ENCODE results near the gene TMEM9B. TPM values are rescaled to one million over a fixed set of nuclear protein-coding genes. Genes with fewer than 3 reads are reported as not detected.
A peak's percentile ranks its signal among the peaks of the same experiment; 100 is the strongest.

Gene TMEM9B
- total RNA-seq, 4 donors from 2014 or later = 20.5 to 93.9 (median 58.5) TPM

GRCh38 chr11:8948886-8949285 lies 15.4 kb downstream of the TMEM9B start:
- no peaks in the 10 kb centered on the region for H3K4me1 ChIP-seq
- no peak for TF ChIP-seq POLR2A (IDR thresholded peaks at IDR 0.05)
- no peak for TF ChIP-seq POLR2AphosphoS5 (IDR thresholded peaks at IDR 0.05)
- TF ChIP-seq CTCF (IDR thresholded peaks at IDR 0.05) = no peak
- no peak for TF ChIP-seq EP300 (IDR thresholded peaks at IDR 0.05; ENCODE audit: low read depth)
- no peaks in the 10 kb centered on the region for H3K27me3 ChIP-seq
- H3K36me3 ChIP-seq = peaks cover 0 to 55% (median 18%) of the 10 kb centered on the region in 4 donors
- DNase-seq = no peak
- 74 to 85% methylated on average over 3 of the region's 3 CpGs for WGBS, 2 donors (ENCODE audit: low coverage in 1 of 2)
- no peak overlapping the region for H3K4me3 ChIP-seq
- in situ Hi-C loops (cut with MboI; ENCODE audit: low pct_ligation_motif_present in 1 of 4, low pct_unique_long_range_greater_than_20kb in 1 of 4, low sequenced_read_pairs in 3 of 4) (no loop called here), intact Hi-C loops (cut with DNase I; ENCODE audit: low total_unique reads) (no loop called here)
- no peak overlapping the region for H3K27ac ChIP-seq
- H3K9me3 ChIP-seq = no peaks in the 10 kb centered on the region

GRCh38 chr11:8947230-8947943 lies 16.9 kb downstream of the TMEM9B start:
- in situ Hi-C loops (cut with MboI; ENCODE audit: low pct_ligation_motif_present in 1 of 4, low pct_unique_long_range_greater_than_20kb in 1 of 4, low sequenced_read_pairs in 3 of 4) = no loop called here
- H3K27me3 ChIP-seq = no peaks in the 10 kb centered on the region
- H3K36me3 ChIP-seq = peaks cover 0 to 43% (median 12%) of the 10 kb centered on the region in 4 donors
- peak overlapping the region in 1 of 4 donors; percentile 9 for H3K27ac ChIP-seq
- intact Hi-C loops (cut with DNase I; ENCODE audit: low total_unique reads) = no loop called here
- TF ChIP-seq CTCF (IDR thresholded peaks at IDR 0.05) (no peak), EP300 (IDR thresholded peaks at IDR 0.05; ENCODE audit: low read depth) (no peak), POLR2AphosphoS5 (IDR thresholded peaks at IDR 0.05) (no peak), POLR2A (IDR thresholded peaks at IDR 0.05) (no peak)
- no peak for DNase-seq
- no peak overlapping the region for H3K4me3 ChIP-seq
- H3K4me1 ChIP-seq = no peaks in the 10 kb centered on the region
- no peaks in the 10 kb centered on the region for H3K9me3 ChIP-seq
- WGBS, 2 donors (ENCODE audit: low coverage in 1 of 2) = 73 to 79% methylated on average over 3 to 4 of the region's 4 CpGs

GRCh38 chr11:8942518-8943066 lies 21.6 kb downstream of the TMEM9B start, which contains the start of gene ASCL3:
Gene ASCL3, minus strand, starts transcription at chr11:8943016. Its CDS starts 4,855 bp downstream, at chr11:8938161.
- in situ Hi-C loops (cut with MboI; ENCODE audit: low pct_ligation_motif_present in 1 of 4, low pct_unique_long_range_greater_than_20kb in 1 of 4, low sequenced_read_pairs in 3 of 4) = no loop called here
- 61 to 74% methylated on average over 5 of the region's 5 CpGs for WGBS, 2 donors (ENCODE audit: low coverage in 1 of 2)
- intact Hi-C loops (cut with DNase I; ENCODE audit: low total_unique reads) = no loop called here

More at GRCh38 chr11:8942518-8943066, 21.6 kb downstream of the TMEM9B start, which contains the start of gene ASCL3:
- Histone ChIP-seq H3K4me3 (no peak within 1 kb of the TSS), H3K4me1 (no peaks in the 10 kb centered on the region), H3K27me3 (no peaks in the 10 kb centered on the region), H3K9me3 (no peaks in the 10 kb centered on the region), H3K27ac (no peak within 1 kb of the TSS), H3K36me3 (peaks cover 0 to 14% (median 2%) of the 10 kb centered on the region in 4 donors)
- TF ChIP-seq EP300 (IDR thresholded peaks at IDR 0.05; ENCODE audit: low read depth) (no peak), POLR2AphosphoS5 (IDR thresholded peaks at IDR 0.05) (no peak), CTCF (IDR thresholded peaks at IDR 0.05) (no peak), POLR2A (IDR thresholded peaks at IDR 0.05) (no peak)
- DNase-seq = no peak
